ACHN (cell line): ENCODE data around the gene GATA5.

Source experiments
- DNase-seq: peaks from one replicate; pipeline ENCODE4 v3.0.0-alpha.2; 2015
- in situ Hi-C: cut with HindIII; loops from 2 replicates; pipeline ENCODE4 v1.10.0; 2017; ENCODE audit warnings: low sequenced_read_pairs, low pct_ligation_motif_present, low pct_unique_long_range_greater_than_20kb

Gene GATA5

GRCh38 chr20:62477669-62478455, 2.1 kb upstream of the GATA5 start:
- in situ Hi-C loops, result no loop called here
- DNase-seq, result no peak

- in situ Hi-C loops, result no loop called here
- peak; percentile 4 for DNase-seq
Measured at GRCh38 chr20:62476056-62476838, 452 bp upstream of the GATA5 start.

GRCh38 chr20:62475027-62475771, 596 bp downstream of the GATA5 start:
- in situ Hi-C loops, result no loop called here
- DNase-seq, result no peak

GRCh38 chr20:62474604-62475026, 1.2 kb downstream of the GATA5 start:
- no peak for DNase-seq
- in situ Hi-C loops, result no loop called here

- no peak for DNase-seq
- in situ Hi-C loops, result no loop called here
Measured at GRCh38 chr20:62473717-62474603, 1.8 kb downstream of the GATA5 start.

GRCh38 chr20:62472941-62473585, 2.7 kb downstream of the GATA5 start:
- in situ Hi-C loops, result no loop called here
- no peak for DNase-seq

- in situ Hi-C loops, result no loop called here
- no peak for DNase-seq
Measured at GRCh38 chr20:62472138-62472940, 3.5 kb downstream of the GATA5 start.

GRCh38 chr20:62470459-62470858, 5.3 kb downstream of the GATA5 start:
- in situ Hi-C loops, result no loop called here

GRCh38 chr20:62470001-62470400, 5.8 kb downstream of the GATA5 start:
- in situ Hi-C loops, result no loop called here
- DNase-seq, result no peak

More at GRCh38 chr20:62470459-62470858, 5.3 kb downstream of the GATA5 start:
- no peak for DNase-seq

- in situ Hi-C loops, result no loop called here
- DNase-seq, result no peak
Measured at GRCh38 chr20:62469352-62469751, 6.4 kb downstream of the GATA5 start.

GRCh38 chr20:62466806-62467537, 8.8 kb downstream of the GATA5 start:
- in situ Hi-C loops, result no loop called here
- DNase-seq, result no peak

- DNase-seq, result no peak
- in situ Hi-C loops, result no loop called here
Measured at GRCh38 chr20:62466072-62466760, 9.6 kb downstream of the GATA5 start.

- no peak for DNase-seq
- in situ Hi-C loops, result no loop called here
Measured at GRCh38 chr20:62464990-62465389, 10.8 kb downstream of the GATA5 start.

GRCh38 chr20:62464425-62464770, 11.4 kb downstream of the GATA5 start:
- in situ Hi-C loops, result no loop called here
- no peak for DNase-seq

GRCh38 chr20:62463651-62464424, 12.0 kb downstream of the GATA5 start:
- in situ Hi-C loops, result no loop called here
- DNase-seq, result no peak
